Measurements from ENCODE around the gene CCDC167. TPM values are rescaled to one million over a fixed set of nuclear protein-coding genes. Genes with fewer than 3 reads are reported as not detected.
A peak's percentile ranks its signal among the peaks of the same experiment; 100 is the strongest.

The CCDC167 gene
- total RNA-seq, 2 experiments from 2014 or later, result 60.4 to 65.2 TPM

DNA sequence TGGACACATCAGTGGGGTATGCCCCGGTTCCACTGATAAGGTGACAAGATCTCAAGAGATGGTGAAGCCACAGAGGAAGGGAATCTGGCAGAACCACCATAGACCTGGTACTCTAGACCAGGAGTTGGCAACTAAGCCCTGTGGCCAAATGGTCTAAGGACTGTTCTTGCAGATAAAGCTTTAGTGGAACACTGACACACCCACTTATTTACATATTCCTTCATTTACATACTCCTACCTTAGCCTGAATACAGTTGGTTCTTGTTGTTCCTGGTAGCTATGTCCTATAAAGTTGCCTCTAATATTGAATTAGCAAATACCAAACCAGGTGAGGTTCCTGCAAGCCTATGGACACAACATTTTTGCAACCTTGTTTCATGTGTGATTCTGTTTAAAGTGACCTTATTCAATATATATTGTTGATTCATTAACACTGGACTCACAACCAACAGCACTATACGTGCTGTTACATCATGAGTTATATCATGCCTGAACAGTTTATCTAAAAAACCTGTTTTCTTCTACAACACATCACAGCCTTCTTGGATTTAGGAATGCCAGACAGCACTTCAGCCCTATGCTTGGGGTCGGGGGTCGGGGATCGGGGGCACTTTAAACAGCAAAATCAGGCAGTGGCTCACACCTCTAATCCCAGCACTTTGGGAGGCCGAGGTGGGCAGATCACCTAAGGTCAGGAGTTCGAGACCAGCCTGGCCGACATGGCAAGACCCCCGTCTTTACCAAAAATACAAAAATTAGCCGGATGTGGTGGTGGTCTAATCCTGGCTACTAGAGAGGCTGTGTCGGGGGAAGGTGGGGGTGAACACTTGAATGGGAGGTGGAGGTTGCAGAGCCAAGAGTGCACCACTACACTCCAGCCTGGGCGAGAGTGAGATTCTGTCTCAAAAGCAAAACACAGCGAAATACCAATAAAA is 2.5 kb downstream of the CCDC167 start:
- intact Hi-C loops (cut with micrococcal nuclease), result loop anchor here (5.0 to 10.0 kb wide), 5 partner anchors 65 to 452 kb away; partner anchors contain the start of genes CMTR1, MDGA1, TBC1D22B and TMEM217
- POLR2A ChIA-PET, result interaction anchor here (0.9 to 3.6 kb wide), 5 partner anchors 17 to 61 kb away, joined by 3 to 37 read pairs (median 3); no protein-coding TSS in a partner anchor
- Mint-ChIP-seq H3K27me3 (no peaks in the 10 kb centered on the region), H3K4me1 (ENCODE audit: low read depth) (peaks cover 86% of the 10 kb centered on the region), H3K36me3 (peaks cover 20% of the 10 kb centered on the region), H3K4me3 (peak overlapping the region; percentile 45), H3K9me3 (peaks cover 4% of the 10 kb centered on the region), H3K27ac (peak overlapping the region; percentile 69)
- DNase-seq, result no peak
- CTCF ChIA-PET, result interaction anchor here (3.2 kb wide), 1 partner anchor 20 kb away, joined by 34 read pairs; no protein-coding TSS in a partner anchor

DNA sequence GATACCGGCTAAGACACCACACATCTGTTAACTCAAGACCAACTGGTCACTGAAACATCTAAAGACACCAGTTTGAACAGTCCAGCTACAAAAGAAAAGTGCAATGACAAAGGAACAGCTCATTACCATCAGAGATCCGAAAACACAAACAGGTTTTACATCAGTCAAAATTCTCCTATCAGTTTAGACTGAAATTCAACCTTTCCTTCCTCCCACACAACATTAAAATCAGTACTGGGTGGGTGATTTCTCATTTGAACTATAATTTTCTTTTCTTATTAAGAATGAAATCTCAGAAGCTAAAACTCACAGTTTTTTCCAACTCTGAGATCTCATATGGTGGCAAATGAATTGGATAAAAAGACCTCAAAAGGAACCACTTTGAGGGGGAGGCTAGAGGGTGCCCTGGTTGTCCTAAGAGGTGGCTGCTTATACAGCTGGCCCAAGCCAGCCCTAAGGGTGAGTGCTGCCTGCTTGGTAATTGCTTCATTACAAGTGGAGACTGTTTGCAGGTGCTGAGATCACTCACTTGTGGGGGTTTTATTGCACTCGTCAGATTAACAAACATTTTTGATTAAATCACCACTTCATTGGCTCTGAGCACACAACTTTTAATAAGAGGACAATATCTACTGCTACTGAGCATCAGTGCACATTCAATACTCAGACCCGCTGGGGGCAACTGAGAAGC is 4.3 kb downstream of the CCDC167 start:
- peak overlapping the region; percentile 94 for H3K27ac Mint-ChIP-seq
- H3K36me3 Mint-ChIP-seq, result peaks cover 20% of the 10 kb centered on the region
- DNase-seq, result peak; percentile 65
- H3K4me3 Mint-ChIP-seq, result peak overlapping the region; percentile 53
- CTCF ChIA-PET, result interaction anchor here (1.2 to 3.2 kb wide), 8 partner anchors 9 to 153 kb away, joined by 3 to 34 read pairs (median 4); no protein-coding TSS in a partner anchor
- POLR2A ChIA-PET, result interaction anchor here (0.6 to 3.6 kb wide), 11 partner anchors 8 to 64 kb away, joined by 3 to 37 read pairs (median 4); no protein-coding TSS in a partner anchor
- intact Hi-C loops (cut with micrococcal nuclease), result loop anchor here (1.0 to 10.0 kb wide), 7 partner anchors 22 to 451 kb away; partner anchors contain the start of genes CMTR1, MDGA1, TBC1D22B and TMEM217
- peaks cover 90% of the 10 kb centered on the region for H3K4me1 Mint-ChIP-seq (ENCODE audit: low read depth)
- no peaks in the 10 kb centered on the region for H3K27me3 Mint-ChIP-seq
- H3K9me3 Mint-ChIP-seq, result no peaks in the 10 kb centered on the region

DNA sequence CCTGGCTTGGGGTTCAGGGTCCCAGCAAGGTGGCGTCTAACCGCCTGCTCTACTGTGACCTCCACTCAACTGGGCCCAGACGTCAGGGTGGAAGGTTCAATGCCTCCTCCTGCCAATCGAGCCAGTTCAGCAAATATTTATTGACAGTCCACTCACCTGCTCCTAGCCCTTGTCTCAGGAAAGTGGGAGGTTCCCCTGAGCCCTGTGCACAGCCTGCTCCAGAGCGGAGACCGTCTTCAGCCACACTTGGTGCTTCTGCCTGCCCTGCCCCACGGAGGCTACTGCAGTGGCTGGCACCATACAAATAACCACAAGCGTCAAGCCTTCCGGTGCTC is 6.1 kb downstream of the CCDC167 start:
- ChIA-PET POLR2A (interaction anchor here (0.9 kb wide), 1 partner anchor 31 kb away, joined by 3 read pairs; no protein-coding TSS in a partner anchor), CTCF (interaction anchor here (3.8 kb wide), 1 partner anchor 73 kb away, joined by 33 read pairs; no protein-coding TSS in a partner anchor)
- peaks cover 94% of the 10 kb centered on the region for H3K4me1 Mint-ChIP-seq (ENCODE audit: low read depth)
- no peaks in the 10 kb centered on the region for H3K27me3 Mint-ChIP-seq
- intact Hi-C loops (cut with micrococcal nuclease), result loop anchor here (10.0 kb wide), 1 partner anchor 449 kb away; no protein-coding TSS in a partner anchor
- DNase-seq, result no peak
- H3K36me3 Mint-ChIP-seq, result peaks cover 21% of the 10 kb centered on the region
- no peaks in the 10 kb centered on the region for H3K9me3 Mint-ChIP-seq
- H3K27ac Mint-ChIP-seq, result peak overlapping the region; percentile 69
- no peak overlapping the region for H3K4me3 Mint-ChIP-seq

DNA sequence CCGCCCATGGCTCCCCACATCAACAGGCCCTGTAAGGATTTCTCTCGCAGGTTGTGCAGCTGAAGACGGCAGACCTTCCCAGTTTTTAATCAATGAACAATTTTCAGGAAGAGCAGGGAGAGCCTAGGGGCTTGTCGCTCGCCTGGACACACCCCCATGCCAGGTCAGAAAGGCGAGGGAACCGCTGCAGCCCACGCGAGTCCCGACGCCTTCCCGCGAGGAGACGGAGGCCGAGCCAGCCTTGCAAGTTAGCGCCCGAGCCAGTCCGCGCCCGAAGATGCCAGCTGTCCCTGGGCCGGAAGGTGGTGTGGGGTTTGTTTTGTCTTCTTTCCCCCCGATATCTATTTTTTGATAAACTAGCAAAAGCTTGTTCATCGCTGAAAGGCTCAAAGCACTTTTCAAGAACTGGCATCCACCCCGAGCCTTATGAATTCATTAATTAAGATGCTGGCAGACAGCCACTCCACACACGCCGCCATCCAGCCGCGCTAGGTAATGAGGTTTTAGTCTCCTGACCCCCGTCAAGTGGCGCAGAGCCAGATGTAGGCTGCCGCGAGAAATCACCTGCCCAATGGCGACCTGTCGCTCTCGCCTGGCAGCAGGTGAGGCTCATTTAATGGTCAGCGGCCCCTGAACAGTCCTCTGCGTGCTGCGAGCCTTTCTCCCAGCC is 6.6 kb downstream of the CCDC167 start:
- no peaks in the 10 kb centered on the region for H3K27me3 Mint-ChIP-seq
- peak overlapping the region; percentile 76 for H3K27ac Mint-ChIP-seq

DNA sequence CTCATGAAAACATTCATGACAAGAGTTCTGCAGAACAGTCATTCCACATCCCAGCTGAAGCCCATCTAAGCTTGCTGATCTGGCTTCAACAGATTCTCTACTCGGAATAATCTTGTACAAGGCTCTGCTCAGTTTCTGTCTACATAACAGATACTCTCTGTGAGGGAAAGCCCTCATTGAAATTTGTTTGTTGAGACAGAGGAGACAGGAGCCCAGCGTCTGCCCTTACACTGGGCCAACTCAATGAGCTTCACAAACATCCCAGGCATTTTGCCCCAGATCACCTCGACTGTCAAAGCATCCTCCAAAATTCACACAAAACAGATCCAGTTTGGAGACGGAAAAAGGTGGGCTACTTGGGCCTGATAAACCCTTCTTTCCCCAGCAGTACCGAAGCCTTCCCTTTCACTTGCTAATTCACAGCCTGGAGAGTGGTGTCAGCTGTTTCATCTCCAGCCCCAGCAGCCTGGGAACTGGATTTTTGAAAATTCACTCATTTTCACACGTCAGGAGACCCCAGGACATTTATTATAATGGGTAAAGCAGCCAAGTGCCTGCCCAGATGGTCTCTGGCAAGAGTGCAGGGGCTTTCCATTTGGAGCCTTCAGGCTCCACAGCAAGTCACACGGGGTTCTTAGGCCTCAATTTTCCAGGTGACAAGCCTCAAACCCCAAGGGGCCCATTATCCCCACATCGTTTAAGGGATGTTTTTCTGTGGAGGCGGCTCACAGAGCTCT is 7.3 kb downstream of the CCDC167 start:
- Mint-ChIP-seq H3K4me1 (ENCODE audit: low read depth) (peaks cover 91% of the 10 kb centered on the region), H3K27me3 (no peaks in the 10 kb centered on the region), H3K4me3 (no peak overlapping the region), H3K36me3 (peaks cover 19% of the 10 kb centered on the region), H3K9me3 (no peaks in the 10 kb centered on the region), H3K27ac (peak overlapping the region; percentile 76)
- ChIA-PET CTCF (interaction anchor here (0.9 to 3.8 kb wide), 9 partner anchors 10 to 199 kb away, joined by 3 to 33 read pairs (median 6); no protein-coding TSS in a partner anchor), POLR2A (interaction anchor here (0.9 to 2.9 kb wide), 5 partner anchors 12 to 56 kb away, joined by 3 to 24 read pairs (median 3); no protein-coding TSS in a partner anchor)
- intact Hi-C loops (cut with micrococcal nuclease), result loop anchor here (10.0 kb wide), 1 partner anchor 448 kb away; no protein-coding TSS in a partner anchor
- no peak for DNase-seq

More for the DNA sequence above, 6.6 kb downstream of the CCDC167 start:
- no peak overlapping the region for H3K4me3 Mint-ChIP-seq
- intact Hi-C loops (cut with micrococcal nuclease), result loop anchor here (10.0 kb wide), 1 partner anchor 448 kb away; no protein-coding TSS in a partner anchor
- no peak for DNase-seq
- CTCF ChIA-PET, result interaction anchor here (2.7 to 3.8 kb wide), 2 partner anchors 15 to 74 kb away, joined by 13 to 33 read pairs; no protein-coding TSS in a partner anchor
- POLR2A ChIA-PET, result interaction anchor here (0.9 to 2.9 kb wide), 2 partner anchors 23 to 31 kb away, joined by 3 to 24 read pairs; no protein-coding TSS in a partner anchor
- H3K9me3 Mint-ChIP-seq, result no peaks in the 10 kb centered on the region
- H3K4me1 Mint-ChIP-seq (ENCODE audit: low read depth), result peaks cover 94% of the 10 kb centered on the region
- peaks cover 22% of the 10 kb centered on the region for H3K36me3 Mint-ChIP-seq

DNA sequence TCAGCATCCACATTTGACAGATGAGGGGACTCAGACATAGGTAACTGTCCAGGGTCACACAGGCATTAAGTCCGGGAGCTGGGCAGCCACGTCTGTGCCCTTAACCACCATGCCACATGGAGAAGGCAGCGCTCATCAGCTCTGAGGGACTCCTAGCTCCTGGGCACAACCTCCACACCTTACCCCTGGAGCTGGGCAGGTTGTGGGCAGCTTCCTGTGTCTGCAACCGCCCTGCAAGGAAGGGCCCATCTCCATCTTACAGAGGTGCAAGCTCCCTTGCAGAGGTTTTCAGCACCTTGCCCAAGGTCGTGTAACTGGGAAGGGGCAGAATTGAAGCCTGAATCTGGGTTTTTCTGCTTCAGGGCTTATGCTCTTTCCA is 7.9 kb downstream of the CCDC167 start:
- POLR2A ChIA-PET, result interaction anchor here (0.9 to 2.9 kb wide), 5 partner anchors 10 to 56 kb away, joined by 3 to 24 read pairs (median 5); no protein-coding TSS in a partner anchor
- Mint-ChIP-seq H3K36me3 (peaks cover 17% of the 10 kb centered on the region), H3K27me3 (no peaks in the 10 kb centered on the region), H3K27ac (peak overlapping the region; percentile 76), H3K4me3 (no peak overlapping the region), H3K9me3 (no peaks in the 10 kb centered on the region), H3K4me1 (ENCODE audit: low read depth) (peaks cover 85% of the 10 kb centered on the region)
- DNase-seq, result no peak
- CTCF ChIA-PET, result interaction anchor here (0.9 to 3.8 kb wide), 10 partner anchors 11 to 200 kb away, joined by 3 to 33 read pairs (median 6); no protein-coding TSS in a partner anchor
- intact Hi-C loops (cut with micrococcal nuclease), result loop anchor here (10.0 kb wide), 1 partner anchor 447 kb away; no protein-coding TSS in a partner anchor

DNA sequence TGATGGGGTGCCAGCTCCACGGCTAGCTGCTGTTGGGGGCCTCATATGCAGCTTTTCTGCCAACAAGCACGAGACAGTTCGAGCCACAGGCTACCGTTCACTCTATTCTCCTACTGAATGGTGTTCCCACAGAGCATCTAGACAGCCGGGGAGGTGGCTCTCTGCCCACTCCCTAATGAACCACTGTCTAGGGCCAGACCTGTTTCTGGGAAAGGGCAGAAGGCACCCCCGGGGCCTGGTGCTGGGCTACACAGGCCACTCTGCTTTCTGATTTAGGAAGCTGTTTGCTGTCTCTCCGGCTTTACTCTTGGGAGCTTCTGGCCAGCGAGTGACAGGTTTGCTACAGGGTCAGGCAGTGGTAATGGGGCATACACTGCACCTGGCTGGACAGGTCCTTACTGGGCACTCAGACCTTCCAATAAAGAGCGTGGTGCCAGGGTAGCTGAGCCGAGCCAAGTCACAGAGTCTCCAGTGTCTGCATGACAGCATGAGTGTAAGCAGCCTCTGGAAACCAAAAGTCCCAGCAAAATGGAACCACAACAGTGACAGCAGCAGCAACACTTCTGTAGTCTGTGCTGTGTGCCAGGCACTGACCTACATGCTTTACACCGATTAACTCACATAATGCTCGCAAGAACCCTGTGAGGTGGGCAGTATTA is 8.4 kb downstream of the CCDC167 start:
- Mint-ChIP-seq H3K4me3 (no peak overlapping the region), H3K9me3 (no peaks in the 10 kb centered on the region), H3K36me3 (peaks cover 12% of the 10 kb centered on the region), H3K27me3 (no peaks in the 10 kb centered on the region), H3K4me1 (ENCODE audit: low read depth) (peaks cover 80% of the 10 kb centered on the region), H3K27ac (peak overlapping the region; percentile 76)
- ChIA-PET CTCF (interaction anchor here (0.6 to 3.8 kb wide), 14 partner anchors 8 to 214 kb away, joined by 3 to 33 read pairs (median 6); partner anchors contain the start of gene CCDC167), POLR2A (interaction anchor here (0.9 to 2.9 kb wide), 6 partner anchors 10 to 199 kb away, joined by 3 to 24 read pairs (median 4); no protein-coding TSS in a partner anchor)
- intact Hi-C loops (cut with micrococcal nuclease), result loop anchor here (10.0 kb wide), 1 partner anchor 446 kb away; no protein-coding TSS in a partner anchor
- peak; percentile 39 for DNase-seq

DNA sequence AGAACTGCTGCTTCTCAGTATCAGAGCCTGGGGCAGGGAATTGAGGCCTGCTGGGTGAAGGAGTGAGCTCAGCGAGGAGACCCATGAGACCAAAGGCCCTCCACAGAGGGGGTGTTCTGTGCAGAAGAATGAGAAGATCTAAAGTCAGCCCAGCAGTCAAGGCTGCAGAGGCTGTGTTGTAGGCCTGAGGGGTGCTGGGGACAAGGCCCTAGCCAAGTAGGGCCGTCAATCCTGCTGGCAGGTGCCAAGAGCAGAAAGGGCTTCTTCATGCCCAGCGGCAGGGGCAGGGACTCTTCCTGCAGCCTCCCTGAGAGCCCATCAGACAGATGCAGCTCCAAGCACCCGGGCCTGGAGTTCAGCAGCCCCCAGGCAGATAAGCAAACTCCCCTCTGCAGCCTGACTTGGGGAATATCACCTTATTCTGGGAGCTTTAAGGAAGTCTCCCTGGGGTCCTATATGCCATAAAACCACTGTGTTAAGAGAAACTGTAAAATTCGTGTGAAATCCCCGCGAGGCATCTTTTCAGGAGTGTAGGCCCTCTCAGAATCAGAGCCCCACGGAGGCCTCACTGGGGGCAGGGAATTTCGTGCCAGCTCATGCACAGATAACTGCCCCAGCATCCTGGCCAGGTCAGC is 9.0 kb downstream of the CCDC167 start:
- POLR2A ChIA-PET, result interaction anchor here (0.9 to 2.9 kb wide), 5 partner anchors 9 to 199 kb away, joined by 3 to 24 read pairs (median 5); no protein-coding TSS in a partner anchor
- no peaks in the 10 kb centered on the region for H3K27me3 Mint-ChIP-seq
- H3K4me3 Mint-ChIP-seq, result no peak overlapping the region
- CTCF ChIA-PET, result interaction anchor here (0.6 to 3.9 kb wide), 10 partner anchors 9 to 214 kb away, joined by 3 to 33 read pairs (median 6); partner anchors contain the start of gene CCDC167
- intact Hi-C loops (cut with micrococcal nuclease), result loop anchor here (10.0 kb wide), 1 partner anchor 446 kb away; no protein-coding TSS in a partner anchor
- peaks cover 78% of the 10 kb centered on the region for H3K4me1 Mint-ChIP-seq (ENCODE audit: low read depth)
- DNase-seq, result no peak
- H3K9me3 Mint-ChIP-seq, result no peaks in the 10 kb centered on the region
- H3K36me3 Mint-ChIP-seq, result peaks cover 12% of the 10 kb centered on the region
- H3K27ac Mint-ChIP-seq, result peak overlapping the region; percentile 76

DNA sequence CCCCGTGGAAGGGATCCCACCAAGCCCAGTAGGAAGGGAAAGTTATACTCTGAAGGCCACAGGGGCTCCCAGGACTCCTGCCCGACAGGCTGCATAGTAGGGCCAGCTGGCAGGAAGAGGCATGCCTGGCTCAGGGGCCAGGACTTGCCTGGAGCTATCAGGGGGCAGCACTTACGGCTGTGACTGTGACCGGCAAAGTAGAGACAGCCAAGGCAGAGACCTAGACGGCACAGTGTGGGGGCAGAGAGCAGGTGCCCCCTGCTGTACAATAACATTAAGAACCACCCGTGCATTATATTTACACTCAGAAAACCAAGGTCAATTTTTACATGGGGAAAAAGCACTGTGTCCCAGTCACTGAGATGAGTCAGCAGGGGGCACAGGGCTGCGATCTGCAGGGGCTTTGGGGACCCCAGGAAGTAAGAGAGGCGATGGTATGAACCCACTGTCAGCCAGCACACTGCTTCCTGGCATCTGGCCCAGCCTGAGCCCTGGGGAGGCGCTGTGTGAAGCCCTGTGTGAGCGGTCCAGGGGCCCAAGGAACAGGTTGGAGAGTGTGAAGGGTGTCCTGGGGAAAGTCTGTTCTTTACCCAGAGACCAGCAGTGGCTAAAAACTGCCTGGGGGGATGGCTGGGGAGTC is 9.9 kb downstream of the CCDC167 start:
- intact Hi-C loops (cut with micrococcal nuclease), result loop anchor here (2.0 to 10.0 kb wide), 3 partner anchors 109 to 1007 kb away; no protein-coding TSS in a partner anchor
- DNase-seq, result peak; percentile 51
- Mint-ChIP-seq H3K4me1 (ENCODE audit: low read depth) (peaks cover 70% of the 10 kb centered on the region), H3K27me3 (no peaks in the 10 kb centered on the region), H3K4me3 (no peak overlapping the region), H3K9me3 (no peaks in the 10 kb centered on the region), H3K27ac (peak overlapping the region; percentile 76), H3K36me3 (peaks cover 9% of the 10 kb centered on the region)
- ChIA-PET POLR2A (interaction anchor here (2.9 kb wide), 1 partner anchor 26 kb away, joined by 24 read pairs; no protein-coding TSS in a partner anchor), CTCF (interaction anchor here (0.9 to 3.9 kb wide), 5 partner anchors 58 to 202 kb away, joined by 3 to 33 read pairs (median 5); no protein-coding TSS in a partner anchor)
